Erythroblast (primary cell): ENCODE measurements around the gene SEZ6L.
"Not testable (repeated sequence)": the region's sequence is repeated elsewhere in the genome, so short reads cannot be mapped to it uniquely, and the experiment has no call there.

Source experiments
- DNase-seq, 2 experiments: peaks; one replicate each; lab custom pipeline; 2025; lab: John Stamatoyannopoulos, UW
- GATA1 ChIP-seq: IDR thresholded peaks from 2 replicates; pipeline ENCODE4 v1.6.1; 2011; ENCODE audit warnings: low read depth, mild to moderate bottlenecking, control low read depth, low read length, moderate library complexity
- POLR2A ChIP-seq: IDR thresholded peaks from 2 replicates; pipeline ENCODE4 v1.6.1; 2011; ENCODE audit warnings: mild to moderate bottlenecking, low read length

SEZ6L gene

DNA sequence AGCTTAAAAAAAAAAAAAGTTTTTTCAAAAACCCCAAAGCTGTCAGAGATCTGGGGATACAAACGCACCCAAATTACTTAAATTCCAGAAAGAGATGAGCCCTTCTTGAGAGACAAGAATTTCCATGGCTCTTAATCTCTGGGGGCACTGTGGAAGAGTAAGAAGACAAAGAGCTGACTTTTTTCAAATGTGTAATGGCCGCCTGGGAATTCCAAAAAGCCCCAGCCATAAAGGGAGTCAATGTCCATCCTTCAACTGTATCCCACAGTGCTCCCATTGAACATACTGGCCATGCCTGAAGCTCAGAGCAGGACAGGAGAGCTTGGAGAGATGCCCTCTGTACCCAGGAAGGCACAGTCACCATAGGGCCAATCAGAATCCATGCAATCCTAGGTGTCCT, 222.4 kb downstream of the SEZ6L start:
- no peak for TF ChIP-seq POLR2A
- TF ChIP-seq GATA1 = no peak
- DNase-seq = no peak

DNA sequence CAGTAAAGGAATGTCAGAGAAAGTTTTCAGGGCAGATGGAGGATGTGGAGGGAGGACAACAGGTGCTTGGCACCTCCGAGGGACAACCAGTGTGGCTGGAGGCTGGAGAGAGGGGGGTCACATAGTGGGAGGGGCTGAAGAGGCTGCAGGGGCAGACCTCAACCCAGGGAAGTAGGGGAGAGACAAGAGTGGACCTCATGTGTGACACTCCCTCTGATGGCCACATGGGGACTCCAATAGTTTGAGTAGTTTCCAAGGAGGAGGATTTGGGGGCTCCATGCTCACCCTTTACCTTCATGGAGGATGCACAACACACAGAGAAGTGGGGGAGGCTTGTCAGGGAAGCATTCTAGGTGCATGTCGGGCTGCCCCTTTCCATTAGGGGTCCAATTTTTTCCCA, 224.7 kb downstream of the SEZ6L start:
- DNase-seq = no peak
- TF ChIP-seq GATA1 (no peak), POLR2A (no peak)

GRCh38 chr22:26394777-26395176, 225.5 kb downstream of the SEZ6L start:
- TF ChIP-seq POLR2A = no peak
- no peak for TF ChIP-seq GATA1
- no peak for DNase-seq

DNA sequence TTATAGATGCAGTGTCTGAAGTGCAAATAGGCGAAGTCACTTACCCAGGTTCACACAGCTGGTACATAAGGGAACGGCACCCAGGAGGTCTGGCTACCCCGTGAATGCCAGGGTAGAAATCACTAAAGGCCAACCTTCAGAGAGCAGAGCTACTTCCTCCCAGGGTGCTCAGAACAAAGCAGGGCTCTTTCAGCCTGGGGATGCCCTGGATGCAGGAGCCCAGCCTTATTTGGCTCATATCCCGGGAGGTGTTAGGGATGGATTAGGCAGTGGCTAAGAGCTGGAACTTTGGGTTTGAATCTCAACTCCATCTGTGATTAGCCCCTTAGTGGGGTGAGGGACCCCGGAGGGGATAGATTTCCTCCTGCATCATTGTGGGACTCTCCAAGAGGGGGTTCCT, 226.7 kb downstream of the SEZ6L start:
- DNase-seq = no peak
- TF ChIP-seq POLR2A (no peak), GATA1 (no peak)

DNA sequence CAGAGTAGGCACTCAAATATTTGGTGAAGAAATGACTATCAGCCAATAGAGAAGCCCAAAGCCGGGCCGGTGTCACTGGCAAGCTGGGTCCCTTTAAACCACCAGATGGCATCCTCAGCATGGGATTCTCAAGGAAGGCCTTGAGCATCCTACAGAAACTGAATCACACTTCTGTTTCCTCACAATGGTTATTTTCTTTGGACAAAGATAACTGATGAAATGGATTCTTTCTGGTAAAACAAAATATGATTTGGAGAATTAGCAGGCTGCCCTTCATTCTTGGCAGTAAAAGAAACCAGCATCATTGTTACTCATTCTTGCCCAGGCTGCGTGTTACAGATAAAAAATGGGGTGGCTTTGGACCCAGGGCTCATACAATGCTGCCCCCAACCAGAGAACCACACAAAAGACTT, 229.5 kb downstream of the SEZ6L start:
- peak; percentile 22 to 46 for DNase-seq
- no peak for TF ChIP-seq POLR2A
- TF ChIP-seq GATA1 = no peak

- no peak for TF ChIP-seq POLR2A
- no peak for TF ChIP-seq GATA1
- DNase-seq = no peak
These were observed 230.0 kb downstream of the SEZ6L start for GRCh38 chr22:26399289-26399688.

DNA sequence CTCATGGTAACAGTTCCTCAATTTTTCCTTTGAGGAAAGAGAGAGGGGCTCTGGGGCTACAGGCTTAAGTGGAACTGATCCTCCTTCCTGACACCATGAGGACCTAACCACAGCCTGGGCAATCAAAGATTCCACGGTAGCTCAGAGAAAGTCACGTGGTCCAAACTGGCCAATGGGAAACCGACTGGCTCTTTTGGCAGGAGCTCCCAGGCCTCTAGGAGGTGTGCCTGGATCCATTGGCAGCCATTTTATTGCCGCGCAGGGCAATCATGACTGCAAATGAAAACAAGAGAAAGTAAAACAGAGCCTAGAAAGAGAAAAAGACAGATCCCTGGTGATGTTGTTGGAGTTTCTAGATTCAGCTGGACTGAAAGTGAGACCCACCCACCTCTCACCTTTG, 232.5 kb downstream of the SEZ6L start:
- DNase-seq = no peak

DNA sequence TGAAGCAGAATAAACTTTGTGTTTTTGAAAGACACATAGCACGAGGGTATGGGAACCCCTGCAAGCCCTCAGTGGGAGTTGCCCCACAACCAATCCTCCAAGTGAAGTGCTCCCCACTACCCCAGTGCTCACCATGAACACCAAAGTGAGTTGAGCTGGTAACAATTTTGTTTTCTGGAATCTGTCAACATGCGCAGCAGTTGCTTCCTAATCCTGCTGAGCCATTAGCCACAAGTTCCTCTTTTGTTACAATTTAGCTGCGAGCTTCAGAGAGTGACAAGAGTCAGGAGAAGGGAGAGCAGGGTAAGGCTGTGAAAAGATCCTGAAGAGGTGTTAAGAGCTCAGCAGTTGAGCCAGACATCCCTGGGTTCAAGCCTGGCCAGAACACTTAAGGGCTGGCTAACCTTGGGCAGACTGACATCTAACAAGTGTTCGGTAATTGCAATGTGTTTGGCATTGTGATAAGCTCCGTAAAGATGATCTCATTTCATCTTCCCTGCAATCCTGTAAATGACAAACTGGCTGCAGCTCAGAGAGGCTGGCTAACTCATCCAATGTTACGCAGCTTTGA, 235.7 kb downstream of the SEZ6L start:
- no peak for TF ChIP-seq POLR2A
- TF ChIP-seq GATA1 = no peak
- peak; percentile 8 to 14 for DNase-seq

More for the DNA sequence above, 232.5 kb downstream of the SEZ6L start:
- TF ChIP-seq GATA1 (no peak), POLR2A (no peak)

- TF ChIP-seq GATA1 (no peak), POLR2A (no peak)
- no peak for DNase-seq
These were observed 236.9 kb downstream of the SEZ6L start for GRCh38 chr22:26406118-26406517.

DNA sequence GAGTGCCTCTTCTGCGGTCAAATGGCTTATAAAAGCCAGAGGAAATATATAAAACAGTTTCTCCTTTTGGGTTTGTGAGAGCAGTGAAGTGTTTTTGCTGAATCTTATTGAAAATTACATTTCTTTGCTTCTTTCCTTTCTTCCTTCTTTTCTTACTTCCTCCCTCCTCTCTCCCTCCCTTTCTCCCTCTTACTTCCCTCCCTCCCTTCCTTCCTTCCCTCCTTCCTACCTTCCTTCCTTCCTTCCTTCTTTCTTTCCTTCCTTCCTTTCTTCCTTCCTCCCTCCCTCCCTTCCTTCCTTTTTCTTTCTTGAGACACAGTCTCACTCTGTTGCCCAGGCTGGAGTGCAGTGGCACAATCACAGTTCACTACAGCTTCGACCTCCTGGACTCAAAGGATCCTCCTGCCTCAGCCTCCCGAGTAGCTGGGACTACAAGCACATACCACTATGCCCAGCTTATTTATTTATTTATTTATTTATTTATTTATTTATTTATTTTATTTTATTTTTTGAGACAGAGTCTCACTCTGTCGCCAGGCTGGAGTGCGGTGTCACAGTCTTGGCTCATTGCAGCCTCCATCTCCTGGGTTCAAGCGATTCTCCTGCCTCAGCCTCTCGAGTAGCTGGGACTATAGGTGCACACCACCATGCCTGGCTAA, 239.4 kb downstream of the SEZ6L start:
- DNase-seq = not testable (repeated sequence)

DNA sequence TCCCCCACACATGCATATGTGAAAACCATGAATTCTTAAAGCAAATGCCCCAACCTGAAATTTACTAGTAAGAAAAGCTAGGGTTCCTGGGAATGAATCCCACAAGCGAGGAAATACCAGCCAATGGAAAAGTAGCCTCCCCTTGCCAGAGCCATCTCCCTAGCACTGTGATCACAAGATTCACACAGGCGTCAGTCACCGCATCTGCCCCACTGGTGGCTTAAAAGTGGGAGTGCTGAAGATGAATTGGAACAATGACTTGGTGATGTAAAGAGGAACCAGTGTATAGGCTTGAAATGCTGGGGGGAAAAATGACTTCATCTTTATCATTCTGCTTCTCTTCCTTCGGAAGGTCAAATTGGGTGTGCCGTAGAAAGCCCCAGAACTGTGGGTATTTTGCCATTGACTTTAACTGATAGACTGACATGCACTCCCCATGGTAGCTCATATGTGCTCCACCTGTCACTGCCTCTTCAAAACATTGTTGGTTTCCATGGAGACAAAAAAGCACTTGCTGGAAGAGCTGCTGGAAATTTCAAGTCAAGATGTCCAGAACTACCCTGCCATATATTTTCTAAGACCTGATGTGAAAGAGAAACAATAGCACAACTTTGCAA, 240.6 kb downstream of the SEZ6L start:
- TF ChIP-seq GATA1 (no peak), POLR2A (no peak)
- no peak for DNase-seq

DNA sequence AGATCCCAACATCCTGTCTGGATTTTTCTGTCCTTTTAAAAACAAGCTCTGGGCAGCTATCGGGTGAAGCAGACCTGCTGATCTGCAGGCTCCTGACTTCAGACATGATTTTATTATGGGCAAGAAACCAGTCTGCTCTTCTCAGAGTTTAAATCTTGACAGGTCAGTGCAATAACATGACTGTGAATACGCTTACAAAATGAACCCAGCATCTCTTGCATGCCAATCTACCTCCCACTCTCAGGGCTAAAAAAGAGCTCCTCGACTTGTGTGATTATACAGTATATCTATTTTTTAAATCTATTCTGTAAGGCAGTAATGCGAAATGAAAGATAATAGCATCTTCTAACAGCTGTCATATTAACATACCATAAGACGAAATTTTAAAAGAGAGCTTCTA, 241.1 kb downstream of the SEZ6L start:
- no peak for DNase-seq

GRCh38 chr22:26414347-26414746, 245.1 kb downstream of the SEZ6L start:
- no peak for TF ChIP-seq GATA1
- no peak for TF ChIP-seq POLR2A
- DNase-seq = no peak

More for the DNA sequence above, 241.1 kb downstream of the SEZ6L start:
- no peak for TF ChIP-seq POLR2A
- no peak for TF ChIP-seq GATA1

DNA sequence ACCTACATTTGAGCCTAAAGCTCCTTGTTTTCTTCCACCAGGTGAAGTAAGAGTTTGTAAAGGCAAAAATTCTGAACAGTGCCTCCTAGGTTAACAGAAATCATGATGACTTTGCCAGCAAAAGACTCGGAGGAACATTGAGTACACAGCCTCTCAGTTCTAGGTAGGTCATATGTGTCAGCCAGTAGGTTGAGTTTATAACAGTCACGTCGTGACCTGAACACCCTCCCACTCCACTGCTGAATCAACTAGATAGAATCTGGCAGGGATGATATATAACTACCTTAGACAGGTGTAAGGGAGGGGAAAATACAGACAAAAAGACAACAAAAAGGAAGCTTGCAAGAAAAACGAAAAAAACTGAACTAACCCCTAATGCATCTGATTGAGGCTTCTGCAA, 247.0 kb downstream of the SEZ6L start:
- no peak for DNase-seq
- TF ChIP-seq GATA1 (no peak), POLR2A (no peak)
